GM23338 (cell line): Measurements from ENCODE around the gene DNAJC22. TPM values are rescaled to one million over a fixed set of nuclear protein-coding genes. Genes with fewer than 3 reads are reported as not detected.
"Not testable (repeated sequence)": the region's sequence is repeated elsewhere in the genome, so short reads cannot be mapped to it uniquely, and the experiment has no call there.

Experiments used
- ATAC-seq: fragments of 200-7000 bp; cut with Tn5 transposase; 3 replicates; pipeline ENCODE4 v1.9.1; 2020
- DNase-seq: peaks from one replicate; pipeline ENCODE4 v3.0.0-alpha.2; 2015; ENCODE audit warnings: low spot score
- H2AFZ ChIP-seq: fragments of 200-600 bp; sonication (generic); 2 replicates; pipeline ENCODE4 v1.8.0; 2016; ENCODE audit warnings: antibody characterized with exemption, mild to moderate bottlenecking, moderate library complexity
- H3F3A ChIP-seq: fragments of 200-600 bp; sonication (generic); replicated peaks from 2 replicates; pipeline ENCODE4 v1.8.0; 2017; ENCODE audit warnings: antibody characterized with exemption, mixed run types, low read depth
- H3K27ac ChIP-seq: fragments of 200-600 bp; sonication (generic); 2 replicates; pipeline ENCODE4 v1.6.1; 2016; ENCODE audit warnings: low read depth
- H3K27me3 ChIP-seq: fragments of 200-600 bp; sonication (generic); 2 replicates; pipeline ENCODE4 v1.8.0; 2016; ENCODE audit warnings: mild to moderate bottlenecking, mixed run types, moderate library complexity; ENCODE audit not compliant: insufficient read depth
- H3K36me3 ChIP-seq: fragments of 200-600 bp; sonication (generic); 2 replicates; pipeline ENCODE4 v1.8.0; 2016; ENCODE audit warnings: mild to moderate bottlenecking; ENCODE audit not compliant: insufficient read depth
- H3K4me1 ChIP-seq: fragments of 200-600 bp; sonication (generic); 2 replicates; pipeline ENCODE4 v1.8.0; 2016; ENCODE audit warnings: mild to moderate bottlenecking, moderate library complexity; ENCODE audit not compliant: insufficient read depth
- H3K4me2 ChIP-seq: fragments of 200-600 bp; sonication (generic); 2 replicates; pipeline ENCODE4 v1.7.1; 2017; ENCODE audit warnings: mixed run types
- H3K4me3 ChIP-seq: fragments of 200-600 bp; sonication (generic); 2 replicates; pipeline ENCODE4 v1.6.1; 2016; ENCODE audit warnings: mixed run types
- H3K79me2 ChIP-seq: fragments of 200-600 bp; sonication (generic); replicated peaks from 2 replicates; pipeline ENCODE4 v1.8.0; 2017; ENCODE audit warnings: mild to moderate bottlenecking; ENCODE audit not compliant: insufficient read depth
- H3K9me2 ChIP-seq: fragments of 200-600 bp; sonication (generic); 2 replicates; pipeline ENCODE4 v1.8.0; 2017; ENCODE audit not compliant: insufficient read depth
- H4K20me1 ChIP-seq: fragments of 200-600 bp; sonication (generic); replicated peaks from 2 replicates; pipeline ENCODE4 v1.8.0; 2017; ENCODE audit warnings: mild to moderate bottlenecking; ENCODE audit not compliant: insufficient read depth
- H3K27ac Mint-ChIP-seq: 2 replicates; pipeline ENCODE4 v1.8.0; 2020; ENCODE audit warnings: inconsistent platforms, mild to moderate bottlenecking, moderate library complexity, mixed read lengths
- H3K27me3 Mint-ChIP-seq: 3 replicates; pipeline ENCODE4 v1.8.0; 2022; ENCODE audit warnings: low read depth, mild to moderate bottlenecking, moderate library complexity, mixed read lengths, inconsistent platforms; ENCODE audit not compliant: insufficient read depth, poor library complexity
- H3K36me3 Mint-ChIP-seq: 3 replicates; pipeline ENCODE4 v1.8.0; 2021; ENCODE audit warnings: low read depth, mild to moderate bottlenecking, inconsistent platforms, moderate library complexity, mixed read lengths
- H3K4me1 Mint-ChIP-seq: 3 replicates; pipeline ENCODE4 v1.8.0; 2020; ENCODE audit warnings: mild to moderate bottlenecking, inconsistent platforms, mixed read lengths
- H3K4me3 Mint-ChIP-seq: 3 replicates; pipeline ENCODE4 v1.8.0; 2021; ENCODE audit warnings: moderate library complexity, mild to moderate bottlenecking, inconsistent platforms, mixed read lengths
- H3K9me3 Mint-ChIP-seq: 3 replicates; pipeline ENCODE4 v1.8.0; 2020; ENCODE audit warnings: moderate library complexity, mild to moderate bottlenecking, inconsistent platforms, mixed read lengths
- CREB1 ChIP-seq: fragments of 250-450 bp; sonication (Bioruptor Pico); IDR thresholded peaks from 2 replicates; pipeline ENCODE4 v1.5.0; 2020; ENCODE audit warnings: low read depth, mild to moderate bottlenecking, moderate library complexity
- CTCF ChIP-seq, 2 experiments: fragments of 200-600 bp in 1 of 2; sonication (generic) in 1 of 2; conservative IDR thresholded peaks; 2 replicates each; pipeline versions ENCODE4 v1.5.1 to v1.6.1; 2016 to 2017; ENCODE audit warnings: antibody characterized with exemption in 2 of 2, low read depth in 2 of 2, mild to moderate bottlenecking in 2 of 2, moderate library complexity in 1 of 2
- EZH2 ChIP-seq: fragments of 200-600 bp; sonication (generic); IDR thresholded peaks from one replicate; pipeline ENCODE4 v1.8.0; 2017; ENCODE audit warnings: antibody characterized with exemption, mild to moderate bottlenecking, low read depth; ENCODE audit not compliant: unreplicated experiment
- EZH2phosphoT487 ChIP-seq: fragments of 200-600 bp; sonication (generic); IDR thresholded peaks from one replicate; pipeline ENCODE4 v1.8.1; 2018; ENCODE audit warnings: antibody characterized with exemption; ENCODE audit not compliant: unreplicated experiment
- JUNB ChIP-seq: IDR thresholded peaks from one replicate; pipeline ENCODE4 v1.6.1; 2016; ENCODE audit warnings: antibody characterized with exemption; ENCODE audit not compliant: unreplicated experiment
- NANOG ChIP-seq: IDR thresholded peaks from 2 replicates; pipeline ENCODE4 v1.6.1; 2016; ENCODE audit warnings: antibody characterized with exemption, borderline replicate concordance
- POLR2AphosphoS5 ChIP-seq: IDR thresholded peaks from 2 replicates; pipeline ENCODE4 v1.6.1; 2016; ENCODE audit warnings: antibody characterized with exemption, low read depth
- STAT1 ChIP-seq: IDR thresholded peaks from one replicate; pipeline ENCODE4 v1.6.1; 2016; ENCODE audit warnings: antibody characterized with exemption; ENCODE audit not compliant: unreplicated experiment
- ZNF114 ChIP-seq: fragments of 250-450 bp; sonication (Bioruptor Pico); IDR thresholded peaks from 2 replicates; pipeline ENCODE4 v1.5.0; 2020; ENCODE audit warnings: mild to moderate bottlenecking, moderate library complexity
- ZNF331 ChIP-seq: fragments of 250-450 bp; sonication (Bioruptor Pico); IDR thresholded peaks from 2 replicates; pipeline ENCODE4 v1.5.0; 2020; ENCODE audit warnings: low read depth, mild to moderate bottlenecking, moderate library complexity
- ZNF462 ChIP-seq: fragments of 250-450 bp; sonication (Bioruptor Pico); IDR thresholded peaks from 2 replicates; pipeline ENCODE4 v1.5.0; 2020; ENCODE audit warnings: mild to moderate bottlenecking, moderate library complexity
- polyA plus RNA-seq: library from polyadenylated mRNA; unstranded; fragments of >200 nt; fragmentation: Nextera tagmentation; extraction: Ambion mirVana; gene quantifications from 2 replicates; pipeline ENCODE4 v1.2.1, GENCODE V29; 2016
- total RNA-seq: library from RNA; depleted of rRNA; stranded (reverse); fragments of >200 nt; shearing (Covaris generic); gene quantifications from 2 replicates; pipeline ENCODE4 v1.2.3, GENCODE V29; 2014
- TF ChIP-seq, protein P1 (sequence below): IDR thresholded peaks from 2 replicates; pipeline ENCODE4 v1.6.1; 2016; ENCODE audit warnings: antibody characterized with exemption

DNAJC22 gene
- total and polyA plus RNA-seq, 2 experiments from 2014 or later, result 0.10 TPM; not detected in 1

- H3K4me3 Mint-ChIP-seq, H3K79me2 ChIP-seq, H3K4me1 Mint-ChIP-seq, ATAC-seq, H3K27ac ChIP-seq, H3F3A ChIP-seq, H3K27ac Mint-ChIP-seq, H2AFZ ChIP-seq, H3K4me1 ChIP-seq, H3K36me3 ChIP-seq, H3K4me2 ChIP-seq, H3K9me2 ChIP-seq, H3K27me3 Mint-ChIP-seq, DNase-seq, H3K9me3 Mint-ChIP-seq, H3K27me3 ChIP-seq, H3K4me3 ChIP-seq, H4K20me1 ChIP-seq, H3K36me3 Mint-ChIP-seq: not testable (repeated sequence)
Measured at GRCh38 chr12:49310451-49311000, 36.2 kb upstream of the DNAJC22 start.

GRCh38 chr12:49314811-49315210 lies 31.9 kb upstream of the DNAJC22 start:
- Histone ChIP-seq H3K4me2 (no peak overlapping the region), H3K27ac (no peak overlapping the region), H3K79me2 (no peaks in the 10 kb centered on the region), H3K36me3 (no peaks in the 10 kb centered on the region), H4K20me1 (no peaks in the 10 kb centered on the region), H3K27me3 (0 out of 2 replicates have a peak, but pooled peaks cover 5% of the 10 kb centered on the region), H3K9me2 (no peaks in the 10 kb centered on the region), H2AFZ (no peak overlapping the region), H3K4me1 (no peaks in the 10 kb centered on the region), H3K4me3 (no peak overlapping the region), H3F3A (no peaks in the 10 kb centered on the region)
- no peaks in the 10 kb centered on the region; the same call in 2 of the 3 replicates for H3K9me3 Mint-ChIP-seq
- H3K36me3 Mint-ChIP-seq, result no peaks in the 10 kb centered on the region
- peaks cover 6% of the 10 kb centered on the region for H3K27me3 Mint-ChIP-seq
- no peak for ATAC-seq
- H3K4me3 Mint-ChIP-seq, result no peak overlapping the region
- H3K4me1 Mint-ChIP-seq, result no peaks in the 10 kb centered on the region
- no peak for DNase-seq
- H3K27ac Mint-ChIP-seq, result no peak overlapping the region
- TF ChIP-seq STAT1 (no peak), EZH2 (no peak), JUNB (no peak), CREB1 (CRISPR knock-in tag) (no peak), POLR2AphosphoS5 (no peak), ZNF114 (CRISPR knock-in tag) (no peak), ZNF462 (CRISPR knock-in tag) (no peak), CTCF (conservative IDR thresholded peaks at IDR 0.05; ENCODE audit: low read depth in 2 of 2) (no peak), EZH2phosphoT487 (no peak), NANOG (no peak), ZNF331 (CRISPR knock-in tag) (no peak)
- TF ChIP-seq, protein P1, sequence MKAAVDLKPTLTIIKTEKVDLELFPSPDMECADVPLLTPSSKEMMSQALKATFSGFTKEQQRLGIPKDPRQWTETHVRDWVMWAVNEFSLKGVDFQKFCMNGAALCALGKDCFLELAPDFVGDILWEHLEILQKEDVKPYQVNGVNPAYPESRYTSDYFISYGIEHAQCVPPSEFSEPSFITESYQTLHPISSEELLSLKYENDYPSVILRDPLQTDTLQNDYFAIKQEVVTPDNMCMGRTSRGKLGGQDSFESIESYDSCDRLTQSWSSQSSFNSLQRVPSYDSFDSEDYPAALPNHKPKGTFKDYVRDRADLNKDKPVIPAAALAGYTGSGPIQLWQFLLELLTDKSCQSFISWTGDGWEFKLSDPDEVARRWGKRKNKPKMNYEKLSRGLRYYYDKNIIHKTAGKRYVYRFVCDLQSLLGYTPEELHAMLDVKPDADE, result no peak
